GM23338 (cell line): Measurements from ENCODE around the gene CACNA1G. TPM values are rescaled to one million over a fixed set of nuclear protein-coding genes. Genes with fewer than 3 reads are reported as not detected.

Experiments
- ATAC-seq: fragments of 200-7000 bp; cut with Tn5 transposase; 3 replicates; pipeline ENCODE4 v1.9.1; 2020
- DNase-seq: peaks from one replicate; pipeline ENCODE4 v3.0.0-alpha.2; 2015; ENCODE audit warnings: low spot score
- H2AFZ ChIP-seq: fragments of 200-600 bp; sonication (generic); 2 replicates; pipeline ENCODE4 v1.8.0; 2016; ENCODE audit warnings: antibody characterized with exemption, mild to moderate bottlenecking, moderate library complexity
- H3F3A ChIP-seq: fragments of 200-600 bp; sonication (generic); replicated peaks from 2 replicates; pipeline ENCODE4 v1.8.0; 2017; ENCODE audit warnings: antibody characterized with exemption, mixed run types, low read depth
- H3K27ac ChIP-seq: fragments of 200-600 bp; sonication (generic); 2 replicates; pipeline ENCODE4 v1.6.1; 2016; ENCODE audit warnings: low read depth
- H3K27me3 ChIP-seq: fragments of 200-600 bp; sonication (generic); 2 replicates; pipeline ENCODE4 v1.8.0; 2016; ENCODE audit warnings: mild to moderate bottlenecking, mixed run types, moderate library complexity; ENCODE audit not compliant: insufficient read depth
- H3K36me3 ChIP-seq: fragments of 200-600 bp; sonication (generic); 2 replicates; pipeline ENCODE4 v1.8.0; 2016; ENCODE audit warnings: mild to moderate bottlenecking; ENCODE audit not compliant: insufficient read depth
- H3K4me1 ChIP-seq: fragments of 200-600 bp; sonication (generic); 2 replicates; pipeline ENCODE4 v1.8.0; 2016; ENCODE audit warnings: mild to moderate bottlenecking, moderate library complexity; ENCODE audit not compliant: insufficient read depth
- H3K4me2 ChIP-seq: fragments of 200-600 bp; sonication (generic); 2 replicates; pipeline ENCODE4 v1.7.1; 2017; ENCODE audit warnings: mixed run types
- H3K4me3 ChIP-seq: fragments of 200-600 bp; sonication (generic); 2 replicates; pipeline ENCODE4 v1.6.1; 2016; ENCODE audit warnings: mixed run types
- H3K79me2 ChIP-seq: fragments of 200-600 bp; sonication (generic); replicated peaks from 2 replicates; pipeline ENCODE4 v1.8.0; 2017; ENCODE audit warnings: mild to moderate bottlenecking; ENCODE audit not compliant: insufficient read depth
- H3K9me2 ChIP-seq: fragments of 200-600 bp; sonication (generic); 2 replicates; pipeline ENCODE4 v1.8.0; 2017; ENCODE audit not compliant: insufficient read depth
- H4K20me1 ChIP-seq: fragments of 200-600 bp; sonication (generic); replicated peaks from 2 replicates; pipeline ENCODE4 v1.8.0; 2017; ENCODE audit warnings: mild to moderate bottlenecking; ENCODE audit not compliant: insufficient read depth
- H3K27ac Mint-ChIP-seq: 2 replicates; pipeline ENCODE4 v1.8.0; 2020; ENCODE audit warnings: inconsistent platforms, mild to moderate bottlenecking, moderate library complexity, mixed read lengths
- H3K27me3 Mint-ChIP-seq: 3 replicates; pipeline ENCODE4 v1.8.0; 2022; ENCODE audit warnings: low read depth, mild to moderate bottlenecking, moderate library complexity, mixed read lengths, inconsistent platforms; ENCODE audit not compliant: insufficient read depth, poor library complexity
- H3K36me3 Mint-ChIP-seq: 3 replicates; pipeline ENCODE4 v1.8.0; 2021; ENCODE audit warnings: low read depth, mild to moderate bottlenecking, inconsistent platforms, moderate library complexity, mixed read lengths
- H3K4me1 Mint-ChIP-seq: 3 replicates; pipeline ENCODE4 v1.8.0; 2020; ENCODE audit warnings: mild to moderate bottlenecking, inconsistent platforms, mixed read lengths
- H3K4me3 Mint-ChIP-seq: 3 replicates; pipeline ENCODE4 v1.8.0; 2021; ENCODE audit warnings: moderate library complexity, mild to moderate bottlenecking, inconsistent platforms, mixed read lengths
- H3K9me3 Mint-ChIP-seq: 3 replicates; pipeline ENCODE4 v1.8.0; 2020; ENCODE audit warnings: moderate library complexity, mild to moderate bottlenecking, inconsistent platforms, mixed read lengths
- ETS1 ChIP-seq: IDR thresholded peaks from 2 replicates; pipeline ENCODE4 v1.6.1; 2016; ENCODE audit warnings: antibody characterized with exemption
- EZH2 ChIP-seq: fragments of 200-600 bp; sonication (generic); IDR thresholded peaks from one replicate; pipeline ENCODE4 v1.8.0; 2017; ENCODE audit warnings: antibody characterized with exemption, mild to moderate bottlenecking, low read depth; ENCODE audit not compliant: unreplicated experiment
- EZH2phosphoT487 ChIP-seq: fragments of 200-600 bp; sonication (generic); IDR thresholded peaks from one replicate; pipeline ENCODE4 v1.8.1; 2018; ENCODE audit warnings: antibody characterized with exemption; ENCODE audit not compliant: unreplicated experiment
- POLR2AphosphoS5 ChIP-seq: IDR thresholded peaks from 2 replicates; pipeline ENCODE4 v1.6.1; 2016; ENCODE audit warnings: antibody characterized with exemption, low read depth
- REST ChIP-seq: IDR thresholded peaks from one replicate; pipeline ENCODE4 v1.6.1; 2018; ENCODE audit warnings: antibody characterized with exemption; ENCODE audit not compliant: unreplicated experiment
- STAT1 ChIP-seq: IDR thresholded peaks from one replicate; pipeline ENCODE4 v1.6.1; 2016; ENCODE audit warnings: antibody characterized with exemption; ENCODE audit not compliant: unreplicated experiment
- ZNF114 ChIP-seq: fragments of 250-450 bp; sonication (Bioruptor Pico); IDR thresholded peaks from 2 replicates; pipeline ENCODE4 v1.5.0; 2020; ENCODE audit warnings: mild to moderate bottlenecking, moderate library complexity
- polyA plus RNA-seq: library from polyadenylated mRNA; unstranded; fragments of >200 nt; fragmentation: Nextera tagmentation; extraction: Ambion mirVana; gene quantifications from 2 replicates; pipeline ENCODE4 v1.2.1, GENCODE V29; 2016
- total RNA-seq: library from RNA; depleted of rRNA; stranded (reverse); fragments of >200 nt; shearing (Covaris generic); gene quantifications from 2 replicates; pipeline ENCODE4 v1.2.3, GENCODE V29; 2014
- TF ChIP-seq, protein P1 (sequence below), 2 experiments: fragments of 200-600 bp in 1 of 2; sonication (generic) in 1 of 2; conservative IDR thresholded peaks; 2 replicates each; pipeline versions ENCODE4 v1.5.1 to v1.6.1; 2016 to 2017; ENCODE audit warnings: antibody characterized with exemption in 2 of 2, low read depth in 2 of 2, mild to moderate bottlenecking in 2 of 2, moderate library complexity in 1 of 2

Gene CACNA1G
- total and polyA plus RNA-seq, 2 experiments from 2014 or later: 1.4 to 5.1 TPM

DNA sequence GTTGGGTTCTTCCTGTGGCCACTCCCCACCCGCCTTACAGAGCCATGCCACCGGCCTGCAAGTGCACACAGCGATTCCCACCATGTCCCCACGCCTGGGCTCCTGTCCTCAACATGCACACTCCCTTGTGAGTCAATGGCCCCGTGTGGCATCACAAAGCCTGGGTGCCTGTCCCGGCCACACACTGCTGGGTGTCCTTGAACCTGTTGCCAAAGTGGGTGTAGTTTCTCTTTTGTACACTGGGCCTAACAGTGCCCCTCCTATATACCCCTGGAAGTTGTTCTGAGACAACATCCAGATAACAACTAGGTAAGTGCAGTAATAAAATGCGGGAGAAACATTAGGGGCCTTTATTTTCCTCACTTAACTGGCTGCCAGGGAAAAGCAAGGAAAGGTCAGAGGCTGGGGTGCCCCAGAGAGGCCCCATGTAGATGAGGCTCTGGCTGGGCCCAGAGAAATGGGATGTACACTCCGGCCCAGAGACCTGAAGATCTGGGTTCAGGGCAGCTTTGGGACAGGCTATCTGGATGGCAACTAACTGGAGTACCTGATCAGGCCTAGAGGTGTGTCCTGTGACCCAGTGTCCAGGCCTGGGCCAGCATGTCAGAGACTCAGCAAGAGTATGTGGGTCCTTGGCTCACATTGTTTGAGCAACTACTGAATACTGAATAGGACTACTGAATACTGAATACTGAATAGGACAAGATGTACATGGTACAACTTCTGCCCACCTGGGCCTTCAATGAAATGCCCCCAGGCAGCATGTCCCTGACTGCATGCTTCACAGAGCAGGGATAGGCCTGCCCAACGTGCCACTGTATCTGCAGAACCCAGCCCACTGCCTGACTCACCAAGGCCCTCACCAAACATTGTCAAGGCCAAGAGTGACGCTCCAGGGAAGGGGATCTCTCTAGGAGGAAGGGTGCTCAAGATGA lies 82.5 kb downstream of the CACNA1G start:
- Mint-ChIP-seq H3K4me3 (no peak overlapping the region), H3K27me3 (peaks cover 12% of the 10 kb centered on the region), H3K9me3 (no peaks in the 10 kb centered on the region), H3K36me3 (no peaks in the 10 kb centered on the region), H3K4me1 (peaks cover 9% of the 10 kb centered on the region), H3K27ac (no peak overlapping the region)
- no peak overlapping the region for H2AFZ ChIP-seq
- H3K27me3 ChIP-seq: no peaks in the 10 kb centered on the region
- no peaks in the 10 kb centered on the region for H3F3A ChIP-seq
- H3K9me2 ChIP-seq: no peaks in the 10 kb centered on the region
- no peak overlapping the region for H3K4me3 ChIP-seq
- ATAC-seq: no peak
- no peaks in the 10 kb centered on the region for H3K36me3 ChIP-seq
- no peak overlapping the region for H3K27ac ChIP-seq
- no peak for DNase-seq
- TF ChIP-seq REST: no peak
- TF ChIP-seq POLR2AphosphoS5: no peak
- TF ChIP-seq, protein P1, sequence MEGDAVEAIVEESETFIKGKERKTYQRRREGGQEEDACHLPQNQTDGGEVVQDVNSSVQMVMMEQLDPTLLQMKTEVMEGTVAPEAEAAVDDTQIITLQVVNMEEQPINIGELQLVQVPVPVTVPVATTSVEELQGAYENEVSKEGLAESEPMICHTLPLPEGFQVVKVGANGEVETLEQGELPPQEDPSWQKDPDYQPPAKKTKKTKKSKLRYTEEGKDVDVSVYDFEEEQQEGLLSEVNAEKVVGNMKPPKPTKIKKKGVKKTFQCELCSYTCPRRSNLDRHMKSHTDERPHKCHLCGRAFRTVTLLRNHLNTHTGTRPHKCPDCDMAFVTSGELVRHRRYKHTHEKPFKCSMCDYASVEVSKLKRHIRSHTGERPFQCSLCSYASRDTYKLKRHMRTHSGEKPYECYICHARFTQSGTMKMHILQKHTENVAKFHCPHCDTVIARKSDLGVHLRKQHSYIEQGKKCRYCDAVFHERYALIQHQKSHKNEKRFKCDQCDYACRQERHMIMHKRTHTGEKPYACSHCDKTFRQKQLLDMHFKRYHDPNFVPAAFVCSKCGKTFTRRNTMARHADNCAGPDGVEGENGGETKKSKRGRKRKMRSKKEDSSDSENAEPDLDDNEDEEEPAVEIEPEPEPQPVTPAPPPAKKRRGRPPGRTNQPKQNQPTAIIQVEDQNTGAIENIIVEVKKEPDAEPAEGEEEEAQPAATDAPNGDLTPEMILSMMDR (conservative IDR thresholded peaks at IDR 0.05; ENCODE audit: low read depth in 2 of 2): no peak
- TF ChIP-seq ZNF114 (CRISPR knock-in tag): no peak
- no peaks in the 10 kb centered on the region for H3K79me2 ChIP-seq
- no peaks in the 10 kb centered on the region for H4K20me1 ChIP-seq
- H3K4me1 ChIP-seq: peaks cover 13% of the 10 kb centered on the region; the same call in 1 of the 2 replicates
- no peak overlapping the region for H3K4me2 ChIP-seq

DNA sequence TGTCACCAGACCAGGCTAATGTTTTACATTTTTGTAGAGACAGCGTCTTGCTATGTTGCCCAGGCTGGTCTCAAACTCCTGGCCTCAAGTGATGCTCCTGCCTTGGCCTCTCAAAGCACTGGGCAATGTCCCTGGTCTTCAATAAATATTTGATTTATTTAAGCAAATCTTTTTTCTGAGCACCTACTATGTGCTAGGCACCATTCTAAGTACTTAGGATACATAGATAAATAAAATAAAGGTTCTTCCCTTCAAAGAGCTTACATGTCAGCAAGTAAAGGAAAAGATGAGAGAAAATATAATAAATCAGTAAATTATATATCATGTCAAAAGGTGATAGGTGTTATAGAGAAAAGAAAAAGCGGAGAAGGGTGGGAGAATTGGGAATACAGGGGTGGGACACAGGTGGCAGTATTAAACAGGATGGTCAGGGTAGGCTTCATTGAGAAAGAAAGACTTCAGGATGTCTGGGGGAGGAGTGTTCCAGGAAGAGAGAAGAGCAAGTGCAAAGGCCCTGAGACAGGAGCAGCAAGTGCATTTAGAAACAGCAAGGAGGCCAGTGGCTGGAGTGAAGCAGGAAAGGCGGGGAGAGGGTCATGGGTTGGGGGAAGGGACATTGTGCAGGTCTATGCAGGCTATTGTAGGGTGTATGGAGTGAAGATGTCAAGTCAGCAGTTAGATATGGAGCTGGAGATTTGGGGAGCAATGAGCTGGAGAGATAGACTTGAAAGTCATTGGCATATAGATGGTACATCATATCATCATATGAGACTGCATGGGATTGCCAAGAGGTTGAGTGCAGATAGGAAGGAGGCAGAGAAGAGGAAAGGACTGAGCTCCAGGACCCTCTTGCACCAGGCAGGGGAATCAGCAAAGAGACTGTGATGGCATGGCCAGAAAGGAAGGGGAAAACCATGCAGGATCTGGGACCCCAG lies 85.5 kb downstream of the CACNA1G start:
- H3K36me3 Mint-ChIP-seq: no peaks in the 10 kb centered on the region; the same call in 2 of the 3 replicates

More for the DNA sequence above, 85.5 kb downstream of the CACNA1G start:
- no peak for TF ChIP-seq STAT1
- no peak for TF ChIP-seq ETS1
- TF ChIP-seq EZH2: no peak
- no peak for TF ChIP-seq EZH2phosphoT487
- H4K20me1 ChIP-seq: no peaks in the 10 kb centered on the region
- no peaks in the 10 kb centered on the region for H3K9me2 ChIP-seq
- H3K79me2 ChIP-seq: no peaks in the 10 kb centered on the region
- no peak overlapping the region for H3K27ac ChIP-seq
- no peak overlapping the region for H2AFZ ChIP-seq
- no peaks in the 10 kb centered on the region for H3F3A ChIP-seq
- Mint-ChIP-seq H3K9me3 (no peaks in the 10 kb centered on the region; the same call in 2 of the 3 replicates), H3K27me3 (peaks cover 9% of the 10 kb centered on the region), H3K27ac (no peak overlapping the region), H3K4me3 (no peak overlapping the region), H3K4me1 (peaks cover 6% of the 10 kb centered on the region; the same call in 2 of the 3 replicates)
- H3K4me2 ChIP-seq: no peak overlapping the region
- ATAC-seq (no peak), DNase-seq (no peak)
- peaks cover 7% of the 10 kb centered on the region; the same call in 1 of the 2 replicates for H3K4me1 ChIP-seq
- no peaks in the 10 kb centered on the region for H3K27me3 ChIP-seq
- H3K36me3 ChIP-seq: no peaks in the 10 kb centered on the region
- H3K4me3 ChIP-seq: no peak overlapping the region
